GM10266 (cell line): ENCODE results near the gene SUPT3H.

Experiments
- DNase-seq: peaks from one replicate; pipeline ENCODE4 v3.0.0; 2012; ENCODE audit errors: extremely low spot score
- CTCF ChIP-seq: IDR thresholded peaks from 2 replicates; pipeline ENCODE4 v1.5.1; 2012; ENCODE audit warnings: mild to moderate bottlenecking, low read depth; ENCODE audit not compliant: control insufficient read depth, insufficient read depth; ENCODE audit errors: missing control alignments

SUPT3H gene

GRCh38 chr6:45078432-45078831 is 299.3 kb downstream of the SUPT3H start:
- no peak for TF ChIP-seq CTCF
- no peak for DNase-seq

GRCh38 chr6:45076217-45076930 is 301.4 kb downstream of the SUPT3H start:
- no peak for TF ChIP-seq CTCF
- DNase-seq, result no peak

GRCh38 chr6:45075246-45075645 is 302.5 kb downstream of the SUPT3H start:
- no peak for TF ChIP-seq CTCF
- DNase-seq, result no peak

- TF ChIP-seq CTCF, result no peak
- DNase-seq, result no peak
Observed at GRCh38 chr6:45074439-45074838, 303.3 kb downstream of the SUPT3H start.

GRCh38 chr6:45073771-45074170 is 304.0 kb downstream of the SUPT3H start:
- DNase-seq, result no peak
- no peak for TF ChIP-seq CTCF

GRCh38 chr6:45072673-45073072 is 305.1 kb downstream of the SUPT3H start:
- no peak for TF ChIP-seq CTCF
- DNase-seq, result no peak

- TF ChIP-seq CTCF, result no peak
- no peak for DNase-seq
Observed at GRCh38 chr6:45072016-45072415, 305.7 kb downstream of the SUPT3H start.
